Right lobe of liver (tissue), 6 donors: ENCODE measurements around the gene DIRAS2. TPM values are rescaled to one million over a fixed set of nuclear protein-coding genes. Genes with fewer than 3 reads are reported as not detected.

Experiments used
- ATAC-seq, 4 donors: fragments of 200-7000 bp; cut with Tn5 transposase; one replicate each; pipeline ENCODE4 v1.9.1; 2020; ENCODE audit warnings: mild to moderate bottlenecking in 4 of 4, moderate library complexity in 4 of 4
- DNase-seq, 3 donors: peaks; one replicate each; pipeline ENCODE4 v3.0.0-alpha.2; 2020
- H3K27ac ChIP-seq, 3 donors: fragments of 200-600 bp; one replicate each; pipeline ENCODE4 v1.8.0; 2022
- H3K27me3 ChIP-seq, 2 donors: fragments of 200-600 bp; one replicate each; pipeline ENCODE4 v1.8.0; 2022
- H3K36me3 ChIP-seq, 4 donors: fragments of 200-600 bp; sonication (generic) in 1 of 4; one replicate each; pipeline versions ENCODE4 v1.5.1 to v1.8.0; 2017 to 2022; ENCODE audit warnings: control low read depth in 1 of 4
- H3K4me1 ChIP-seq, 4 donors: fragments of 200-600 bp; sonication (generic) in 1 of 4; one replicate each; pipeline versions ENCODE4 v1.5.1 to v1.8.0; 2017 to 2022; ENCODE audit warnings: control low read depth in 1 of 4
- H3K4me3 ChIP-seq, 3 donors: fragments of 200-600 bp; one replicate each; pipeline ENCODE4 v1.8.0; 2022
- H3K9me3 ChIP-seq, 4 donors: fragments of 200-600 bp; sonication (generic) in 1 of 4; one replicate each; pipeline versions ENCODE4 v1.5.1 to v1.8.0; 2017 to 2022; ENCODE audit warnings: control low read depth in 1 of 4
- CTCF ChIP-seq, 4 donors: fragments of 200-600 bp in 3 of 4; fragments of 450-650 bp in 1 of 4; IDR thresholded peaks; one replicate each; pipeline versions ENCODE4 v1.5.1 to v1.8.0; 2016 to 2022; ENCODE audit warnings: antibody characterized with exemption in 4 of 4, mild to moderate bottlenecking in 2 of 4
- POLR2A ChIP-seq: fragments of 450-650 bp; IDR thresholded peaks from one replicate; pipeline ENCODE4 v1.6.1; 2017; ENCODE audit warnings: antibody characterized with exemption, mild to moderate bottlenecking
- WGBS: methylation state at CpG from one replicate; pipeline ENCODE4 v1.1.6; 2018; ENCODE audit warnings: low coverage, low lambda C conversion rate; ENCODE audit not compliant: insufficient coverage; ENCODE audit errors: missing lambda C conversion rate; 5-methylcytosine and 5-hydroxymethylcytosine counted together
- intact Hi-C, 2 donors: fragments of 100-400 bp; cut with DNase I; formaldehyde crosslinking; loops; one replicate each; pipeline versions ENCODE4 v1.11.2 to v1.14.1; 2022
- total RNA-seq, 6 experiments: library from RNA; depleted of rRNA in 2 of 6; stranded (reverse); fragments of >200 nt in 2 of 6; fragmentation: NEBNext Ultra II Directional in 3 of 6; extraction: Animal tissue kit (Norgen Biotek cat#: 25700) in 3 of 6; gene quantifications; one replicate each; pipeline versions ENCODE4 v1.1.0 to v1.2.4, GENCODE V29; 2016 to 2023
- donor health status: DM: no; HTN: yes; CAD: no.
- donor health status: DM: no; HTN: no; CAD: no.
- donor health status: DM: no; HTN: no; CAD: no.
- donor health status: DM: no; HTN: yes; CAD: no.
- donor health status: DM: no; HTN: yes; CAD: no.

Gene DIRAS2
- total RNA-seq, 6 experiments from 2014 or later: 0.11 to 2.2 (median 0.47) TPM; not detected in 1

- Histone ChIP-seq H3K9me3 (no peaks in the 10 kb centered on the region), H3K36me3 (no peaks in the 10 kb centered on the region), H3K4me3 (no peak overlapping the region), H3K4me1 (peaks cover 0 to 34% (median 12%) of the 10 kb centered on the region in 4 donors), H3K27ac (no peak overlapping the region), H3K27me3 (no peaks in the 10 kb centered on the region)
- 83% methylated on average over 7 of the region's 7 CpGs for WGBS
- no peak for DNase-seq
- TF ChIP-seq CTCF (IDR thresholded peaks at IDR 0.05): no peak
- TF ChIP-seq POLR2A: no peak
- intact Hi-C loops: no loop called here
- no peak for ATAC-seq
These were observed 31.5 kb downstream of the DIRAS2 start for GRCh38 chr9:90611121-90611520.

- WGBS: 19% methylated on average over 10 of the region's 10 CpGs
- H3K27ac ChIP-seq: peak overlapping the region; percentile 75 to 90 (median 84)
- H3K27me3 ChIP-seq: no peaks in the 10 kb centered on the region
- H3K4me3 ChIP-seq: peak overlapping the region; percentile 19 to 33 (median 21)
- ATAC-seq (peak; percentile 85 to 87 (median 86)), DNase-seq (peak in 2 of 3 donors; percentile 49 to 65)
- intact Hi-C loops: no loop called here
- no peaks in the 10 kb centered on the region for H3K36me3 ChIP-seq
- H3K4me1 ChIP-seq: peaks cover 0 to 34% (median 12%) of the 10 kb centered on the region in 4 donors
- H3K9me3 ChIP-seq: no peaks in the 10 kb centered on the region
- TF ChIP-seq POLR2A (no peak), CTCF (IDR thresholded peaks at IDR 0.05) (no peak)
These were observed 34.7 kb downstream of the DIRAS2 start for GRCh38 chr9:90607701-90608516.

GRCh38 chr9:90600029-90600428, 42.6 kb downstream of the DIRAS2 start:
- intact Hi-C loops: no loop called here
- WGBS: 54% methylated on average over 1 of the region's 1 CpG
- no peaks in the 10 kb centered on the region for H3K4me1 ChIP-seq
- no peak overlapping the region for H3K27ac ChIP-seq
- no peaks in the 10 kb centered on the region for H3K9me3 ChIP-seq
- TF ChIP-seq POLR2A (no peak), CTCF (IDR thresholded peaks at IDR 0.05) (no peak)
- ATAC-seq (no peak), DNase-seq (no peak)
- H3K4me3 ChIP-seq: no peak overlapping the region
- no peaks in the 10 kb centered on the region for H3K27me3 ChIP-seq
- no peaks in the 10 kb centered on the region for H3K36me3 ChIP-seq

GRCh38 chr9:90598191-90598590, 44.4 kb downstream of the DIRAS2 start:
- Histone ChIP-seq H3K4me3 (no peak overlapping the region), H3K36me3 (no peaks in the 10 kb centered on the region), H3K4me1 (no peaks in the 10 kb centered on the region), H3K27ac (no peak overlapping the region), H3K9me3 (no peaks in the 10 kb centered on the region), H3K27me3 (no peaks in the 10 kb centered on the region)
- DNase-seq (no peak), ATAC-seq (no peak)
- TF ChIP-seq CTCF (IDR thresholded peaks at IDR 0.05) (no peak), POLR2A (no peak)
- 83% methylated on average over 5 of the region's 5 CpGs for WGBS
- intact Hi-C loops: no loop called here
